ENCODE results near the gene AFF3.

Gene AFF3

GRCh38 chr2:99880964-99881294 lies 261.5 kb downstream of the AFF3 start:
- Histone ChIP-seq H3K4me2 (ENCODE audit: low read length) (no peak overlapping the region), H3K4me1 (ENCODE audit: insufficient read depth, low read length, severe bottlenecking) (peaks cover 88% of the 10 kb centered on the region), H3K27me3 (ENCODE audit: insufficient read depth, low read length) (no peaks in the 10 kb centered on the region), H4K20me1 (ENCODE audit: insufficient read depth, low read length) (no peaks in the 10 kb centered on the region), H3F3A (ENCODE audit: insufficient read depth, low read length) (no peaks in the 10 kb centered on the region), H2AFZ (ENCODE audit: low read length) (no peak overlapping the region), H3K9me2 (ENCODE audit: low read depth, low read length) (no peaks in the 10 kb centered on the region), H3K27ac (ENCODE audit: low read depth, low read length, poor library complexity, severe bottlenecking) (no peak overlapping the region), H3K9ac (ENCODE audit: low read length) (no peak overlapping the region), H3K9me3 (ENCODE audit: low read length) (no peaks in the 10 kb centered on the region), H3K36me3 (ENCODE audit: insufficient read depth, low read length) (peaks cover 16% of the 10 kb centered on the region; the same call in 1 of the 2 replicates), H3K4me3 (ENCODE audit: low read depth, low read length, poor library complexity, severe bottlenecking) (no peak overlapping the region), H3K79me2 (ENCODE audit: insufficient read depth, low read length) (0 out of 2 replicates have a peak, but pooled peaks cover 9% of the 10 kb centered on the region)
- TF ChIP-seq EZH2 (IDR thresholded peaks at IDR 0.05; ENCODE audit: borderline replicate concordance, low read length): no peak
- TF ChIP-seq CTCF (IDR thresholded peaks at IDR 0.05; ENCODE audit: low read length): no peak

GRCh38 chr2:99880148-99880963 lies 262.0 kb downstream of the AFF3 start:
- Histone ChIP-seq H3K9ac (ENCODE audit: low read length) (no peak overlapping the region), H3K4me2 (ENCODE audit: low read length) (no peak overlapping the region), H3K9me2 (ENCODE audit: low read depth, low read length) (no peaks in the 10 kb centered on the region), H3K4me3 (ENCODE audit: low read depth, low read length, poor library complexity, severe bottlenecking) (no peak overlapping the region), H4K20me1 (ENCODE audit: insufficient read depth, low read length) (no peaks in the 10 kb centered on the region), H3K27me3 (ENCODE audit: insufficient read depth, low read length) (no peaks in the 10 kb centered on the region), H2AFZ (ENCODE audit: low read length) (no peak overlapping the region), H3K36me3 (ENCODE audit: insufficient read depth, low read length) (peaks cover 16% of the 10 kb centered on the region; the same call in 1 of the 2 replicates), H3K79me2 (ENCODE audit: insufficient read depth, low read length) (0 out of 2 replicates have a peak, but pooled peaks cover 9% of the 10 kb centered on the region), H3F3A (ENCODE audit: insufficient read depth, low read length) (no peaks in the 10 kb centered on the region), H3K27ac (ENCODE audit: low read depth, low read length, poor library complexity, severe bottlenecking) (no peak overlapping the region), H3K4me1 (ENCODE audit: insufficient read depth, low read length, severe bottlenecking) (peaks cover 82% of the 10 kb centered on the region), H3K9me3 (ENCODE audit: low read length) (no peaks in the 10 kb centered on the region)
- TF ChIP-seq CTCF (IDR thresholded peaks at IDR 0.05; ENCODE audit: low read length) (no peak), EZH2 (IDR thresholded peaks at IDR 0.05; ENCODE audit: borderline replicate concordance, low read length) (no peak)

- H3K9ac ChIP-seq (ENCODE audit: low read length): no peak overlapping the region
- no peak overlapping the region for H3K4me3 ChIP-seq (ENCODE audit: low read depth, low read length, poor library complexity, severe bottlenecking)
- H3K27ac ChIP-seq (ENCODE audit: low read depth, low read length, poor library complexity, severe bottlenecking): no peak overlapping the region
- no peaks in the 10 kb centered on the region for H3F3A ChIP-seq (ENCODE audit: insufficient read depth, low read length)
- H3K9me3 ChIP-seq (ENCODE audit: low read length): no peaks in the 10 kb centered on the region
- H3K79me2 ChIP-seq (ENCODE audit: insufficient read depth, low read length): 0 out of 2 replicates have a peak, but pooled peaks cover 9% of the 10 kb centered on the region
- no peaks in the 10 kb centered on the region for H3K27me3 ChIP-seq (ENCODE audit: insufficient read depth, low read length)
- peaks cover 73% of the 10 kb centered on the region for H3K4me1 ChIP-seq (ENCODE audit: insufficient read depth, low read length, severe bottlenecking)
- peaks cover 20% of the 10 kb centered on the region; the same call in 1 of the 2 replicates for H3K36me3 ChIP-seq (ENCODE audit: insufficient read depth, low read length)
- H2AFZ ChIP-seq (ENCODE audit: low read length): no peak overlapping the region
- H3K9me2 ChIP-seq (ENCODE audit: low read depth, low read length): no peaks in the 10 kb centered on the region
- no peaks in the 10 kb centered on the region for H4K20me1 ChIP-seq (ENCODE audit: insufficient read depth, low read length)
- no peak overlapping the region for H3K4me2 ChIP-seq (ENCODE audit: low read length)
- TF ChIP-seq EZH2 (IDR thresholded peaks at IDR 0.05; ENCODE audit: borderline replicate concordance, low read length) (no peak), CTCF (IDR thresholded peaks at IDR 0.05; ENCODE audit: low read length) (no peak)
These were observed 262.9 kb downstream of the AFF3 start for GRCh38 chr2:99879481-99879880.

Measured in OCI-LY1 (cell line).